Tibial nerve (tissue), 4 donors: ENCODE measurements around the gene BIN2.

Experiments
- EP300 ChIP-seq, 2 donors: sonication (generic); formaldehyde crosslinking; IDR thresholded peaks; one replicate each; pipeline ENCODE4 v1.6.1; 2017; ENCODE audit warnings: antibody characterized with exemption in 2 of 2, mild to moderate bottlenecking in 1 of 2
- POLR2A ChIP-seq, 2 donors: fragments of 450-650 bp; IDR thresholded peaks; one replicate each; pipeline ENCODE4 v1.6.1; 2017; ENCODE audit warnings: antibody characterized with exemption in 2 of 2, mild to moderate bottlenecking in 2 of 2, moderate library complexity in 2 of 2
- TF ChIP-seq, protein P1 (sequence below), 5 experiments: fragments of 200-600 bp in 3 of 5; fragments of 450-650 bp in 2 of 5; sonication (generic) in 3 of 5; IDR thresholded peaks; one replicate each; pipeline ENCODE4 v1.5.1; 2016 to 2019; ENCODE audit warnings: antibody characterized with exemption in 5 of 5, mild to moderate bottlenecking in 3 of 5, moderate library complexity in 2 of 5

GRCh38 chr12:51328587-51328986 is 4.6 kb upstream of the BIN2 start:
- TF ChIP-seq, protein P1, sequence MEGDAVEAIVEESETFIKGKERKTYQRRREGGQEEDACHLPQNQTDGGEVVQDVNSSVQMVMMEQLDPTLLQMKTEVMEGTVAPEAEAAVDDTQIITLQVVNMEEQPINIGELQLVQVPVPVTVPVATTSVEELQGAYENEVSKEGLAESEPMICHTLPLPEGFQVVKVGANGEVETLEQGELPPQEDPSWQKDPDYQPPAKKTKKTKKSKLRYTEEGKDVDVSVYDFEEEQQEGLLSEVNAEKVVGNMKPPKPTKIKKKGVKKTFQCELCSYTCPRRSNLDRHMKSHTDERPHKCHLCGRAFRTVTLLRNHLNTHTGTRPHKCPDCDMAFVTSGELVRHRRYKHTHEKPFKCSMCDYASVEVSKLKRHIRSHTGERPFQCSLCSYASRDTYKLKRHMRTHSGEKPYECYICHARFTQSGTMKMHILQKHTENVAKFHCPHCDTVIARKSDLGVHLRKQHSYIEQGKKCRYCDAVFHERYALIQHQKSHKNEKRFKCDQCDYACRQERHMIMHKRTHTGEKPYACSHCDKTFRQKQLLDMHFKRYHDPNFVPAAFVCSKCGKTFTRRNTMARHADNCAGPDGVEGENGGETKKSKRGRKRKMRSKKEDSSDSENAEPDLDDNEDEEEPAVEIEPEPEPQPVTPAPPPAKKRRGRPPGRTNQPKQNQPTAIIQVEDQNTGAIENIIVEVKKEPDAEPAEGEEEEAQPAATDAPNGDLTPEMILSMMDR (IDR thresholded peaks at IDR 0.05), result no peak
- TF ChIP-seq EP300 (IDR thresholded peaks at IDR 0.05) (no peak), POLR2A (IDR thresholded peaks at IDR 0.05) (no peak)
